GM12874 (cell line): ENCODE results near the gene CFLAR.

Experiments
- TF ChIP-seq, protein P1 (sequence below): IDR thresholded peaks from 2 replicates; pipeline ENCODE4 v1.5.1; 2011; ENCODE audit warnings: low read depth, mild to moderate bottlenecking, control low read depth, low read length, moderate library complexity; ENCODE audit not compliant: insufficient read depth

The CFLAR gene

DNA sequence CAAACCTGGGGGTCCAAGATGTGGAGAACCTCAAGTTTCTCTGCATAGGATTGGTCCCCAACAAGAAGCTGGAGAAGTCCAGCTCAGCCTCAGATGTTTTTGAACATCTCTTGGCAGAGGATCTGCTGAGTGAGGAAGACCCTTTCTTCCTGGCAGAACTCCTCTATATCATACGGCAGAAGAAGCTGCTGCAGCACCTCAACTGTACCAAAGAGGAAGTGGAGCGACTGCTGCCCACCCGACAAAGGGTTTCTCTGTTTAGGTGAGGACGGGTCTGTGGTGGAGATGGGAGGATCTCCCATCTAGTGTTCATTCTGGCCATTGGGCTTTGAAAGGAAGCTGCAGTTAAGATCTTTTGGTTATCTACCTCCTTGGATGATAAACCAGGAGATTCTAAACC is 69.9 kb downstream of the CFLAR start:
- TF ChIP-seq, protein P1, sequence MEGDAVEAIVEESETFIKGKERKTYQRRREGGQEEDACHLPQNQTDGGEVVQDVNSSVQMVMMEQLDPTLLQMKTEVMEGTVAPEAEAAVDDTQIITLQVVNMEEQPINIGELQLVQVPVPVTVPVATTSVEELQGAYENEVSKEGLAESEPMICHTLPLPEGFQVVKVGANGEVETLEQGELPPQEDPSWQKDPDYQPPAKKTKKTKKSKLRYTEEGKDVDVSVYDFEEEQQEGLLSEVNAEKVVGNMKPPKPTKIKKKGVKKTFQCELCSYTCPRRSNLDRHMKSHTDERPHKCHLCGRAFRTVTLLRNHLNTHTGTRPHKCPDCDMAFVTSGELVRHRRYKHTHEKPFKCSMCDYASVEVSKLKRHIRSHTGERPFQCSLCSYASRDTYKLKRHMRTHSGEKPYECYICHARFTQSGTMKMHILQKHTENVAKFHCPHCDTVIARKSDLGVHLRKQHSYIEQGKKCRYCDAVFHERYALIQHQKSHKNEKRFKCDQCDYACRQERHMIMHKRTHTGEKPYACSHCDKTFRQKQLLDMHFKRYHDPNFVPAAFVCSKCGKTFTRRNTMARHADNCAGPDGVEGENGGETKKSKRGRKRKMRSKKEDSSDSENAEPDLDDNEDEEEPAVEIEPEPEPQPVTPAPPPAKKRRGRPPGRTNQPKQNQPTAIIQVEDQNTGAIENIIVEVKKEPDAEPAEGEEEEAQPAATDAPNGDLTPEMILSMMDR, result no peak

DNA sequence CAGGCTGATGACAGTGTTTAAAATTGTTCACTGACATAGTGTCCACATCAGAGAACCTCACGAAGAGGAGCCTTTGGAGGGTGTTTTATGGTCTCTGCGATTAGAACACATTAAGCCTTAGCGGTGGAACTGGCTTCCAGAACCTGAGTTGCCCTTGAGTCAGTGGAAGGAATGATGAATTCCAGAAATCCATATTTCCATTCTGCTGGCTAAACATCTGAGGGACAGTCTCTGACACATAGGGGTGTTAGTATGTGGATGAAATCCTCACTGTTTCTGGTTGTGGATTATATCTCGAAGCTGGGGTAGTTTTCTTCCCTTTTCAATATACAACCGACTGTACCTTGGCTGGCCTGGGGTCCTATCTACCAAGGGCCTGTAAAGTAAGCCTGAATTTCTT is 71.0 kb downstream of the CFLAR start:
- TF ChIP-seq, protein P1, result no peak

DNA sequence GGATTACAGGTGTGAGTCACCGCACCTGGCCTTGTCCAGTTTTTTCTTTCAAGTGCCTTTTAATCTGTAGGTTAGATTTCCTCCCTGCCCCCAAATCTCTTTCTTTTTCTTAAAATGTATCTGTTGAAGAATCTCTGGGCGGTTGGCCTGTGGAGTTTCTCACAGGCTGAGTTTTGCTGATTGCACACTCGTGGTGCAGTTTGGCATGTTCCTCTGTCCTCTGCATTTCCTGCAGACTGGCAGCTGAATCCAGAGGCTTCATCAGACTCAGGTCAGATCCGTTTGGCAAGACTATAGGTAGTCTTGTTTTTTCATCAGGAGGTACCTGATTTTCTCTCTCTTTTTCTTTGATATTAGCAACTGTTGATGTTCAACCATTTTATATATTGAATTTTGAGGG is 72.5 kb downstream of the CFLAR start:
- TF ChIP-seq, protein P1, result no peak

DNA sequence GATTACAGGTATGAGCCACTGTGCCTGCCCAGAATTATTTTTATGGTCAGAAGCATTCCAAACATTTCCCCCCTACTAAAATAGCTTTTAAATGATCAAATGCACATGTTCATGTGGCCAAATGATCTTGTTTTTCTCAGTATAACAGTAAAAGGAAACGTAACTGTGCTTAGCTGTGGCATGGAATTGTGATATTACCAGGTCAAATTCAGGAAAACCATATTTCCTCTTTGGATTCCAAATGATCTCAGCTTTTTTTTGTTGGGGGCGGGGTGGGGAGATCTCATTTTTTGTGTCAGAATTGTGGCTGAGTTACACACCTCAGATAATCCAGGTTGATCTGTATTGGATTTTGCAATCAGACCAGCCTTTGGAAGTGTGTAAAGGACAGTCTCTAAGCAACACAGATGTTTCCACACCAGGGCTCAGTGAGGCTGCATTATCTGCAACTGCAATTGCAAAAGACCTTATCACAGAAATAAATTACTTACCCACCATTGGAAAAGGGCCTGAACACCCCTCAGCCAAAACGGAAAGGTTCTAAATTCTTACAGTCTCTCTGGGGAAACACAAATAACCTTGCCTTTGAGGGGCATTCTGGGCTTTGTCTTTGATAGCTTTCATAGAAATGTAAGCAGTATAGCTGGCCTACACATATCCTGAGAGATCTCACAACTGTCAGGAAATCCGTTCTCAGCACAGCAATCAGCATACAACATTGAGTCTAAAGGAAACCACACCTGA is 75.3 kb downstream of the CFLAR start:
- TF ChIP-seq, protein P1, result no peak

DNA sequence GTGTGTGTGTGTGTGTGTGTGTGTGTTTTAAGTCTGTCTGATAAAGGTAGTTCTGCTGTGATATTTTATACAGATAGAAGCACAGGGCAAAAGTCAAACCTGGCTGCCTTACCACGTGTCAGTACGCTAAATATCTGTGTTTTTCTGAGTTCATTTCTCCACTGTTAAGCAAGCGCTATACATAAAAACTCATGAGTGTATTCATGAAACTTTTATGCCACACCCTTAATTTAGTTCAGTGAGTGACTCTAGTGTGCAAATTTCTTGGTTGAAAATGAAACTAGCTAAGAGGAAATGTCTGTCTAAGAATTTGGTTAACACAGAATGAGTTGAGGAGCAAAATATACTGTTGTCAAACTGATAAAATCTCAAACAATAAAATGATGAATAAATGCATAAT is 78.1 kb downstream of the CFLAR start:
- TF ChIP-seq, protein P1, result no peak

DNA sequence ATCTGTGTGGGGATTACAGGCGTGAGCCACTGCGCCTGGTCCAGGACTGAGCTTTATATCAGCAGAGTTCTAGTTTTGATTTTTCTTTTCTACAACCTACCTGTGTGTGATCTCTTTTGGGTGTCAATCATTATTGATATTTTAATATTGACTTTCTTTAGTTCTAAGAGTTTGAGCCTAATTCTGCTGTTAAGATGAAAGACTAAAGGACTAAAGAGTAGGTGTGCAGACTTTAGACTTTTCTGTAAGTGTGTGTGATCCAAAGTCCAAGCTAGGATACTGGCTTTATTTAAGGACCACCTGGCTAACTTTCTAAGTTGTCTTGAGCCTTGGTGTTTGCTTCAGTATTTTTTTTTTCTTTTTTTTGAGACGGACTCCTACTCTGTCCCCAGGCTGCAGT is 79.4 kb downstream of the CFLAR start:
- TF ChIP-seq, protein P1, result no peak

DNA sequence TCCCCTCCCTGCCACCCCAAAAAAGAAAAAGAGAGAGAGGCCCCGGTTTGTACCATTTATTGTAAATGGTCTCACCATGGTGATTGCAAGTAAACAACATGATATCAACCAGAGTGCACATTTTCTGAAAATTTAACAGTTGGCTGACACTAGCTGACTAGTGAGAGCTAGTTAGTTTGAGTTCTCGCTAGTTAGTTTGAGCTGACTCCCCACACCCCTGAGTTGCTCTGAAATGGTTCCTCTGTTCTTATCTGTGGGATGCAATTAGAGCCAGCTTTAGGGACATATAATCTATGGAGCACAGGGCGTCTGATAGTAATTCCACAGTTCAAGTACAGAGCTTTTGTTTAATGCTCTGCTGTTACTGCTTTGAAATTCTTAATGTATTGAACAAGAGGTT is 80.0 kb downstream of the CFLAR start:
- TF ChIP-seq, protein P1, result no peak
